Small intestine (tissue), 7 donors: ENCODE data around the gene KIF26B. TPM values are rescaled to one million over a fixed set of nuclear protein-coding genes. Genes with fewer than 3 reads are reported as not detected.
A peak's percentile ranks its signal among the peaks of the same experiment; 100 is the strongest.

ENCODE experiments used
- DNase-seq, 2 donors: peaks; one replicate each; pipeline versions ENCODE4 v3.0.0 to v3.0.0-alpha.2; 2013
- FAIRE-seq: peaks from 2 replicates; lab custom pipeline; 2012; peaks lifted over from hg19 to GRCh38; lab: Jason Lieb, UNC
- H3K27ac ChIP-seq, 3 donors: one replicate each; pipeline ENCODE4 v1.5.1; 2013; ENCODE audit warnings: low read length in 2 of 3, mild to moderate bottlenecking in 2 of 3, control low read depth in 1 of 3, inconsistent platforms in 1 of 3, low read depth in 1 of 3, moderate library complexity in 1 of 3
- H3K27me3 ChIP-seq, 3 donors: one replicate each; pipeline ENCODE4 v1.6.1; 2013; ENCODE audit warnings: low read length in 3 of 3, inconsistent platforms in 1 of 3; ENCODE audit not compliant: control insufficient read depth in 3 of 3, insufficient read depth in 3 of 3
- H3K36me3 ChIP-seq, 3 donors: one replicate each; pipeline ENCODE4 v1.6.1; 2013; ENCODE audit warnings: low read length in 3 of 3, inconsistent platforms in 1 of 3, low read depth in 1 of 3, mild to moderate bottlenecking in 1 of 3, moderate library complexity in 1 of 3; ENCODE audit not compliant: control insufficient read depth in 3 of 3, insufficient read depth in 2 of 3
- H3K4me1 ChIP-seq, 3 donors: one replicate each; pipeline ENCODE4 v1.6.1; 2013; ENCODE audit warnings: low read length in 2 of 3, inconsistent platforms in 1 of 3, low read depth in 1 of 3, mild to moderate bottlenecking in 1 of 3, moderate library complexity in 1 of 3; ENCODE audit not compliant: control insufficient read depth in 3 of 3, insufficient read depth in 2 of 3
- H3K4me3 ChIP-seq, 3 donors: one replicate each; pipeline ENCODE4 v1.5.1; 2013; ENCODE audit warnings: low read length in 3 of 3, control low read depth in 1 of 3, inconsistent platforms in 1 of 3, low read depth in 1 of 3, mild to moderate bottlenecking in 1 of 3, moderate library complexity in 1 of 3
- H3K9me3 ChIP-seq, 2 donors: one replicate each; pipeline ENCODE4 v1.6.1; 2013; ENCODE audit warnings: low read depth in 1 of 2, low read length in 1 of 2; ENCODE audit not compliant: control insufficient read depth in 2 of 2, insufficient read depth in 1 of 2
- WGBS, 3 donors: extraction: QIAGEN DNeasy Blood & Tissue Kit; methylation state at CpG; one replicate each; pipeline ENCODE4 v1.1.7; 2013; 5-methylcytosine and 5-hydroxymethylcytosine counted together
- polyA plus RNA-seq, 4 donors: library from polyadenylated mRNA; stranded (reverse) in 3 of 4; unstranded in 1 of 4; fragments of 200-250 nt in 3 of 4; fragments of 120-200 nt in 1 of 4; gene quantifications; one replicate each; pipeline versions ENCODE4 v1.2.1 to v1.2.3, GENCODE V29; 2013
- donor health status: healthy with polysubstance abuse.
- donor health status: control.
- donor health status: control.
- donor health status: Bipolar disorder and iron deficiency.
- donor health status: healthy.

The KIF26B gene
- polyA plus RNA-seq, 4 donors, result 0.27 to 4.0 (median 1.3) TPM; not detected in 1

GRCh38 chr1:245454051-245454450 lies 299.3 kb downstream of the KIF26B start:
- WGBS, 3 donors, result 80 to 89% (median 81%) methylated on average over 2 of the region's 2 CpGs
- H3K4me1 ChIP-seq, result no peaks in the 10 kb centered on the region
- no peak for DNase-seq
- no peak overlapping the region for H3K27ac ChIP-seq
- H3K9me3 ChIP-seq, result no peaks in the 10 kb centered on the region
- H3K27me3 ChIP-seq, result no peaks in the 10 kb centered on the region
- no peaks in the 10 kb centered on the region for H3K36me3 ChIP-seq
- H3K4me3 ChIP-seq, result no peak overlapping the region
- no peak for FAIRE-seq

- Histone ChIP-seq H3K9me3 (no peaks in the 10 kb centered on the region), H3K4me1 (no peaks in the 10 kb centered on the region), H3K36me3 (no peaks in the 10 kb centered on the region), H3K27ac (no peak overlapping the region), H3K4me3 (no peak overlapping the region), H3K27me3 (no peaks in the 10 kb centered on the region)
- FAIRE-seq (no peak), DNase-seq (no peak)
- WGBS, 3 donors, result 88 to 92% (median 88%) methylated on average over 1 of the region's 1 CpG
Measured at GRCh38 chr1:245457562-245457961, 302.8 kb downstream of the KIF26B start.

- no peak overlapping the region for H3K27ac ChIP-seq
- WGBS, 3 donors, result 79 to 93% (median 90%) methylated on average over 7 of the region's 7 CpGs
Measured at GRCh38 chr1:245458234-245458633, 303.4 kb downstream of the KIF26B start.

GRCh38 chr1:245458761-245459174 lies 304.0 kb downstream of the KIF26B start:
- H3K27me3 ChIP-seq, result no peaks in the 10 kb centered on the region
- FAIRE-seq (no peak), DNase-seq (no peak)
- H3K4me1 ChIP-seq, result no peaks in the 10 kb centered on the region
- 64 to 67% (median 65%) methylated on average over 4 of the region's 4 CpGs for WGBS, 3 donors
- no peak overlapping the region for H3K27ac ChIP-seq
- no peaks in the 10 kb centered on the region for H3K36me3 ChIP-seq
- H3K4me3 ChIP-seq, result no peak overlapping the region
- H3K9me3 ChIP-seq, result no peaks in the 10 kb centered on the region

More at GRCh38 chr1:245458234-245458633, 303.4 kb downstream of the KIF26B start:
- Histone ChIP-seq H3K4me3 (no peak overlapping the region), H3K4me1 (no peaks in the 10 kb centered on the region), H3K27me3 (no peaks in the 10 kb centered on the region), H3K9me3 (no peaks in the 10 kb centered on the region), H3K36me3 (no peaks in the 10 kb centered on the region)
- FAIRE-seq (no peak), DNase-seq (peak in 1 of 2 donors; percentile 69)

GRCh38 chr1:245459621-245460020 lies 304.8 kb downstream of the KIF26B start:
- Histone ChIP-seq H3K9me3 (no peaks in the 10 kb centered on the region), H3K27ac (no peak overlapping the region), H3K27me3 (no peaks in the 10 kb centered on the region), H3K4me1 (no peaks in the 10 kb centered on the region), H3K4me3 (no peak overlapping the region), H3K36me3 (no peaks in the 10 kb centered on the region)
- no peak for FAIRE-seq
- WGBS, 3 donors, result 90 to 97% (median 90%) methylated on average over 3 of the region's 3 CpGs
- no peak for DNase-seq

- Histone ChIP-seq H3K9me3 (no peaks in the 10 kb centered on the region), H3K27me3 (no peaks in the 10 kb centered on the region), H3K4me1 (no peaks in the 10 kb centered on the region), H3K4me3 (no peak overlapping the region), H3K27ac (no peak overlapping the region), H3K36me3 (peaks cover 0 to 2% (median 0%) of the 10 kb centered on the region in 3 donors)
- 87 to 92% (median 91%) methylated on average over 5 of the region's 5 CpGs for WGBS, 3 donors
- DNase-seq, result no peak
- FAIRE-seq, result no peak
Measured at GRCh38 chr1:245461681-245462080, 306.9 kb downstream of the KIF26B start.

GRCh38 chr1:245462161-245462560 lies 307.4 kb downstream of the KIF26B start:
- Histone ChIP-seq H3K27ac (no peak overlapping the region), H3K36me3 (peaks cover 0 to 2% (median 0%) of the 10 kb centered on the region in 3 donors), H3K4me1 (no peaks in the 10 kb centered on the region), H3K27me3 (no peaks in the 10 kb centered on the region), H3K4me3 (no peak overlapping the region), H3K9me3 (no peaks in the 10 kb centered on the region)
- no peak for DNase-seq
- 76 to 87% (median 80%) methylated on average over 7 of the region's 7 CpGs for WGBS, 3 donors
- FAIRE-seq, result no peak

- Histone ChIP-seq H3K36me3 (peaks cover 0 to 2% (median 0%) of the 10 kb centered on the region in 3 donors), H3K9me3 (no peaks in the 10 kb centered on the region), H3K27ac (no peak overlapping the region), H3K4me1 (no peaks in the 10 kb centered on the region), H3K4me3 (no peak overlapping the region), H3K27me3 (no peaks in the 10 kb centered on the region)
- 25 to 63% (median 33%) methylated on average over 11 of the region's 11 CpGs for WGBS, 3 donors
- DNase-seq, result peak in 1 of 2 donors; percentile 77
- no peak for FAIRE-seq
Measured at GRCh38 chr1:245463392-245464165, 308.8 kb downstream of the KIF26B start.
